GM18907 (cell line): ENCODE data around the gene AOPEP.
"Not testable (repeated sequence)": the region's sequence is repeated elsewhere in the genome, so short reads cannot be mapped to it uniquely, and the experiment has no call there.

Source experiments
- ATAC-seq: cut with Tn5 transposase; IDR thresholded peaks from one replicate; pipeline ENCODE4 v1.9.1; 2021; ENCODE audit warnings: mild to moderate bottlenecking, moderate library complexity; ENCODE audit not compliant: unreplicated experiment

AOPEP gene

DNA sequence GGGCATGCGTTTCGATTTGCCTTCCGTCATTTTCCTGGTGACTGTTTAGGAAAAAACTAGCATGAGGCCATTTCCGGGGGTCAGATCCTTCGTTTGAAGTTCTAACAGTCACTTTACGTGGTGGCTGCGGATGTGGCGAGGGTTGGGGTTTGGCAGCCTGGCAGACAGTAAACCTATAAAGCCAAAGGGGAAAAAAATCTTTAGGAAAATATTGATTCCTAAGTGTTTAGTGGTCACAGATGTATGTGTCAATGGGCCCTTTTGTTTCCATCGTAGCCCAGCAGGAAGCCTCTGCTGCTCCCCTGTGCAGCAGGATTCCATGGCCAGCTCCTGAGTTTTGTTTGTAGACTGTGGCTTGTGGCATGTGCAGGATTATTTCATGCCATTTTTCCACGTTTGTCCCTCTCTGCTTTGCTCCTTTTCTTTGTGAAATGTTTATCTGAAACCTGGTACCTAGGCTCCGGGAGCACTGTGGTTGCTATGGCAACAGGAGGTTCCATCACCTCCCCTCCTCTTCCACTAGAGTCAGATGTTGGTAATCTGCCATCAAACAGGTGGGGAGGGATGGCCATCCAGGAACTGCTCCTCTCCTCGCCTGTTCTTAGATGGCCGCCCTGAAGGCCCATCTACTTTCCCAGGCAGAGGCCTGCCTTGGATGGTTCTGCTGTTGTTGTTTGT lies 202.3 kb downstream of the AOPEP start:
- no peak for ATAC-seq

DNA sequence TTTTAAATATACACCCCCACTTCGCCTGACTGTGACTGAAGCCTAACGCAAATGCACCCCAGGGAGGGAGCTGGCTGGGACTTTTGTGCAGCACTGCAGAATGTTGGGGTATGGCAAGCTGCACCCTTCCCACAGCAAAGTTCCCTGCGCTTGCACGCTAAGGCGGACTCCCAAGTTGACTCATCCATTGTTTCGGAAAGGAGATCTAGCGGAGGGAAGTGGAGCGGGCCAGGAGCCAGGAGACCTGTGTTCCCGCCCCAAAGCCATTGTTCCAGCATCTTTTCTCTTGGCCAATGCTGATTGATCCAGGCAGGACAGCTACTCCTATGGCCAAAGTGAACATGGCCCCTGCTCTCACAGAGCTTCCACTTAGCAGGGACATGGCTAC lies 202.9 kb downstream of the AOPEP start:
- ATAC-seq = no peak

GRCh38 chr9:94931036-94931633 lies 204.6 kb downstream of the AOPEP start:
- ATAC-seq = no peak

GRCh38 chr9:94931740-94932139 lies 205.2 kb downstream of the AOPEP start:
- ATAC-seq = no peak

GRCh38 chr9:94932652-94933510 lies 206.4 kb downstream of the AOPEP start:
- no peak for ATAC-seq

DNA sequence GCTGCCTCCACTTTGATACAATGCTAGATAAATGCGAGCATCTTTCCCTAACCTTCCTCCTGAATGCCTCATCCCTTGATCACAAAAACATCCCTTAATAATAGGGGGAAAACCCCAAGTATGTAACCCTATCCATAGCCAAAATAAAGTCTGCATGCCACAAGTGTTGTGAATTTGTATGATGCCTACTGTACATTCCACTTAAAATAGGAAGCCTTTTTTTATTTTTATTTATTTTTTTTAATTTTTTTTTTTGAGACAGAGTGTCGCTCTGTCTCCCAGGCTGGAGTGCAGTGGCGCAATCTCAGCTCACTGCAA lies 207.0 kb downstream of the AOPEP start:
- ATAC-seq = no peak

GRCh38 chr9:94934816-94935328 lies 208.4 kb downstream of the AOPEP start:
- ATAC-seq = no peak

- ATAC-seq = no peak
These were observed 208.9 kb downstream of the AOPEP start for GRCh38 chr9:94935396-94935795.

DNA sequence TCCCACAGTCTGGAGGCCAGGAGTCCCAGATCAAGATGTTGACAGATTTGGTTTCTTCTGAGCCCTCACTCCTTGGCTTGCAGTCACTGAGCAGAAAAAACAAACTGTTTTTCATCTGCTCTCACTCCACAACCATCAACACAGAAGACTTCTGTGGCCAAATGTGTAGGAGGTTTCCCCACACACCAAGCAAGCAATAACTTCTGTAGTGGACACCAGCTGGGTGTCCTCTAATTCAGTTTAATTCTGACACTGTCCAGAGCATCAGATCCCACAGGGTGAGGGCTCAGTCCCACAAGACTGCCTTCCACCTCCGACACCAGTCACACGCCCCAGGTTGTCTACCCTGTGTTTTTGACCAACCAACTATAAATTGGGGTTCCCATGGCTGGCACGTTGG lies 209.9 kb downstream of the AOPEP start:
- no peak for ATAC-seq

DNA sequence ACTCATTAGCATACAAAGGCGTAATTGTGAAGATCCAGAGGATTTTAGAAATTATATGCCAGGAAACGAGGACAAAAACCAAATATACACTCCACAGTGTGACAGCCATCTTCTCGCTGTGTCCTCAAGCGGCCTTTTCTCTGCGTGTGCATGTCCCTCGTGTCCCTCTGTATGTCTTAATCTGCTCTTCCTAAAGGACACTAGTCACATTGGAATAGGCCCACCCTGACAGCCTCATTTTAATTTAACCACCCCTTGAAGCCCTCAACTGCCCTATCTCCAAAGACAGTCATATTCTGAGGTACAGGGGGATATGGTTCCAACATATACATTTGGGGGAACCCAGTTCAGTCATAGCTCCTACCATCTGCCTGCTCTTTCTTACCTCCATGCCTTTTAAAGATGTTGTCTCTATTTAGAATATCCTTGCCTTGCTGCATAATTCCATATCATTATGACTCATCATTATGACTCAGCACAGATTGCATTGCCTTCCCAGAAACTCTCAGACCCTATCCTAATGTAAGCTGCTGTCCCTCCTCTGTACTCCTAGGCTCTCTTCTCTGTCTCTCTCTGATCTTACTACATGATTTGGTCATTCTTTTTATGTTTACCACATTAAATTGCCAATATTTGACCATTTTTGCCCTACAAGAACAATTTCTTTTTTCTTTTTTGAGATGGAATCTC lies 210.9 kb downstream of the AOPEP start:
- no peak for ATAC-seq

- ATAC-seq = no peak
These were observed 211.9 kb downstream of the AOPEP start for GRCh38 chr9:94938384-94938783.

- not testable (repeated sequence) for ATAC-seq
These were observed 213.8 kb downstream of the AOPEP start for GRCh38 chr9:94940296-94940695.

GRCh38 chr9:94941211-94941875 lies 214.8 kb downstream of the AOPEP start:
- no peak for ATAC-seq

DNA sequence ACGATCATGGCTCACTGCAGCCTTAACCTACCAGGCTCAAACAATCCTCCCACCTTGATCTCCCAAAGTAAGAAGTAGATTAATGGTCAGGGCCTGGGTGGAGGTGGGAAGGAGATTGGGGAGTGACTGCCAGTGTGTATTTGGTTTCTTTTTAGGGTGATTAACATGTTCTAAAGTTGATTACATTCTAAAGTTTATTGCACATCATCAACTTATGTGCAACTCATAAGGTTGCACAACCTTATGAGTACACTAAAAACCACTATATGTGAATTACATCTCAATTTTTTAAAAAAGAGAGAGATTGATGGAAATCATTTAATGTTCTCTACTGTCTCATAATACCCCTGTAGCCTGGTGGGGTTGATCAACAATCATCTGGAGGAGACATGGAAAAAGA lies 218.1 kb downstream of the AOPEP start:
- ATAC-seq = no peak

DNA sequence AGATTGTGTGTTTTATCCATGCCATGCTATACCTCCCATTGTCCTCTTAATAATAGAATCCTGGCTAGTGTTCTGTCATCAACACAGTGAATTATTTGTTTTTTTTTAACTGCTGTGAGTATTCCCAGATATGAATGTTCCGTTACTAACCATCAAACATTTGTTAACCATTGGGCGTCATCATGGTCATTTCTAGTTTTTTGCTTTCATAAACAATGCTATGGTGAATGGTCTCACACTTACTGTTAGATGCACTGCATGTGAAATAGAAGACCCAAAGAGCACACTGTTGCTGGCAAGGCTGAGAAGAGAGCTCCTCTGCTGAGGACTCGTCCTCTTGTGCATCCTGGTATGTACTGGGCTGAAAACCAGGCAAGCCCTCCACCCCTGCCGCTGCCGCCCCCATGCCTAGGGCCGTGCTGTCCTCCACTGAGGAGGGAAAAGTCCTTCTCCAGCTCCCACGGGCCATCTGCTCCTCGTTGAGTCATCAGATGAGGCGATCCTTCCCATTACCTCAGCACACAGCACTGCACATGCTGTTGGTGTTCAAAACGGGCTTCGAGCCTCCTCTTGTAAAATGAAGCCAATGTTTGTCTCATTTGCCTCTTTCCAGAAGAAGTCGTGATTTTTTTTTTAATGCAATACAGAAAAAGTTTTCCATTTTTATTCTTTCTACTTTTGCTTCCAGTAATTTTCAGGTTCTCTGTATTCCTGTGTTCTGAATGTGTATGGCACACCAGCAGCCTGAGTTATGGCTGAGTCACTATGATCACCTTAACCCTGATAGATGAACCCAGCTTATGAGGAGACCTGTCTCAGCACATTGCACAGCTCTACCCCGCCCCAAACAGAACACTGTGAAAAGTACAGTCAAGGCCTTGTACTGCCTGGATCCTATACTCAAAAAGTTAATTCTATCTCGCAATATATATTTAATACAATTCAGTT lies 219.0 kb downstream of the AOPEP start:
- ATAC-seq = no peak

DNA sequence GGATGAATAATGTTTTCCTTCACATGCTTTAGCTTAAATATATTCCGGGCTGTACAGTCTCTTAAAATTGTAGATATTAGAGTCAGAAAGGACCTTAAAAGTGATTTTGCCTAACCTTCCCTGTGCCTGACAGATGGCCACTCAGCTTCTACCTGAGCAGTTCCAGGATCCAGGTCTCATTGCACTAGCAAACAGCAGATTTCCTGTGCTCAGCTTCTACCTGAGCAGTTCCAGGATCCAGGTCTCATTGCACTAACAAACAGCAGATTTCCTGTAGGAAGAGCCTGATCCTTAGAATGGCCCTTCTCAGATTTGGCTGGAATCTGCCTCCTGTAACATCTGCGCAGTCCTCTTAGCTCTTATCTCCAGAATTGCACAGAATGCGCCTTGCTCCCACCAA lies 219.8 kb downstream of the AOPEP start:
- no peak for ATAC-seq

GRCh38 chr9:94948567-94949235 lies 222.2 kb downstream of the AOPEP start:
- ATAC-seq = no peak

DNA sequence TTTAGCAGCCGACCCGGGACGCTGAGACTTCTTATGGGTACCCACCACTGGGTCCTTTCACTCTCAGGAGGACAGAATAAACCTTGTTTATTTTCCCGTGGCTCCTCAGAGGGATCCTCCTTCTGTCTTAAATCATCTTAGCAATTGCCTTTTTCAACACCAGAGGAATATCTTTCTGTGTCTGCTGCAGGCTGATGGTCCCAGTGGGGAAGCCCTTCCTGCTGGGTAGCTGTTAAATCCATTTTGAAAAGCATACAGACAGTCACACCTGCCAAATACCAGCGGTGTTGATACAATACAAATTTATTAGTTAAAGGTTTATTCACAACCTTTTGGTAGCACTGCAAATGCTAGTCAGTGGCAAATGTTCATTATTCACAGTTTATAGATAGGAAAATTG lies 222.9 kb downstream of the AOPEP start:
- no peak for ATAC-seq

DNA sequence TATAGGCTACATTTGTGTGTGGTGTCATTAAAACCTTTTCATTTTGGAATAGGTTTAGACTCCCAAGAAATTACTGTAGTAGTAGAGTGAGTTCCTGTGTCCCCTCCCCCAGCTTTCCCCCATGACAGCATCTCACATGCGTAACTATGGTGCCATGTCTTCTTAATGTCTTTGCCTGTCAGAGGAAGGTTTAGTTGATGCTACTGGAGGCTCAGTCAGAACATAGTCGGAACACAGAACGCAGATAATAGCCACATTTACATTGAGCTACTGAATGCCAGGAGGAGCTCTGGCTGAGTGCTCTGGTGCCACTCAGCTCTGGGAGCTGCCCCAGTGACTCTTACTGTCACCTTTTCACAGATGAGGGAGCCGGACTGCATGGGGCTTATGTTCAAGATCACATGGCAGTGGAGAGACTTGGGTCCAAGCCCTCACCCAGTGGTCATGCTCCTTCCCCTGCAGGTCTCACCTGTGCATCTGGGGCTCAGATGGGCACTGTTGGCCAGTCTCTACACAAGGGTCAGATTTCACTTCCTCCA lies 223.6 kb downstream of the AOPEP start:
- ATAC-seq = no peak
